Measurements from ENCODE around the gene CSNK2A3. TPM values are rescaled to one million over a fixed set of nuclear protein-coding genes. Genes with fewer than 3 reads are reported as not detected.
A peak's percentile ranks its signal among the peaks of the same experiment; 100 is the strongest.

Gene CSNK2A3
- total RNA-seq, 2 experiments from 2014 or later = 1.7 to 2.1 TPM

GRCh38 chr11:11351042-11351586, 1.9 kb downstream of the CSNK2A3 start:
- POLR2A ChIA-PET = interaction anchor here (0.6 kb wide), 1 partner anchor 34 kb away, joined by 3 read pairs; no protein-coding TSS in a partner anchor
- CTCF ChIA-PET = no interaction called here
- Mint-ChIP-seq H3K9me3 (ENCODE audit: low read depth) (no peaks in the 10 kb centered on the region), H3K27ac (no peak overlapping the region), H3K4me3 (no peak overlapping the region), H3K4me1 (no peaks in the 10 kb centered on the region), H3K27me3 (peaks cover 5% of the 10 kb centered on the region), H3K36me3 (ENCODE audit: low read depth) (no peaks in the 10 kb centered on the region)
- ATAC-seq (no peak), DNase-seq (no peak)
- intact Hi-C loops (cut with DNase I, micrococcal nuclease) = no loop called here

DNA sequence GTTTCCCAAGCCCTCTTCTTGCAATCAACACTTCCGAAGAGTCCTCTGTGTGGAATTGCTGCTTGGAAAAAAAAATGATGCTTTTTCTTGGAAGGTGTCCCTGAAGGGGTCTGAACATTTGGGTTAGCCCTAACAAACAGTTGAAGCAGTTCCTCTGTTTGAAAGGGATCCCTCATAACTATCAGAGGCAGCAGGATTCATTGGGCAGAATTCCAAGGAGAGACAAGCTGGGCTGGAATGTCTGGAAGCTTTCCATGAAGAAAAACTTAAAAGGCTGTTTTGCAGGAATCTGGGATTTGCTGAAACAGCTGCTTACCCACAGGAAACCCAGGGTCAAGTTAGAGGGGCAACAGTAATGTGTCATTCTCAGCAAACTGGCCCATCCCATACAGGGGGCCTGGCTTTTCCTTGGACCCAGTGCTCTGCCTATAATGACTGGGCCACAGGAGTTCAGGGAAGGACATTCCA, 3.1 kb downstream of the CSNK2A3 start:
- CTCF ChIA-PET = interaction anchor here (0.7 kb wide), 1 partner anchor 310 kb away, joined by 3 read pairs; no protein-coding TSS in a partner anchor
- no peak for ATAC-seq
- H3K4me1 Mint-ChIP-seq = no peaks in the 10 kb centered on the region

GRCh38 chr11:11349106-11349825, 3.8 kb downstream of the CSNK2A3 start:
- DNase-seq (no peak), ATAC-seq (no peak)
- CTCF ChIA-PET = interaction anchor here (0.7 kb wide), 1 partner anchor 310 kb away, joined by 3 read pairs; no protein-coding TSS in a partner anchor
- no peaks in the 10 kb centered on the region for H3K9me3 Mint-ChIP-seq (ENCODE audit: low read depth)
- H3K4me3 Mint-ChIP-seq = no peak overlapping the region
- no peak overlapping the region for H3K27ac Mint-ChIP-seq
- no peaks in the 10 kb centered on the region for H3K4me1 Mint-ChIP-seq
- H3K27me3 Mint-ChIP-seq = peaks cover 5% of the 10 kb centered on the region
- no peaks in the 10 kb centered on the region for H3K36me3 Mint-ChIP-seq (ENCODE audit: low read depth)
- POLR2A ChIA-PET = no interaction called here
- intact Hi-C loops (cut with DNase I, micrococcal nuclease) = no loop called here

More for the DNA sequence above, 3.1 kb downstream of the CSNK2A3 start:
- POLR2A ChIA-PET = no interaction called here
- intact Hi-C loops (cut with DNase I, micrococcal nuclease) = no loop called here
- H3K27ac Mint-ChIP-seq = no peak overlapping the region
- no peaks in the 10 kb centered on the region for H3K36me3 Mint-ChIP-seq (ENCODE audit: low read depth)
- no peaks in the 10 kb centered on the region for H3K9me3 Mint-ChIP-seq (ENCODE audit: low read depth)
- peaks cover 5% of the 10 kb centered on the region for H3K27me3 Mint-ChIP-seq
- DNase-seq = no peak
- no peak overlapping the region for H3K4me3 Mint-ChIP-seq

DNA sequence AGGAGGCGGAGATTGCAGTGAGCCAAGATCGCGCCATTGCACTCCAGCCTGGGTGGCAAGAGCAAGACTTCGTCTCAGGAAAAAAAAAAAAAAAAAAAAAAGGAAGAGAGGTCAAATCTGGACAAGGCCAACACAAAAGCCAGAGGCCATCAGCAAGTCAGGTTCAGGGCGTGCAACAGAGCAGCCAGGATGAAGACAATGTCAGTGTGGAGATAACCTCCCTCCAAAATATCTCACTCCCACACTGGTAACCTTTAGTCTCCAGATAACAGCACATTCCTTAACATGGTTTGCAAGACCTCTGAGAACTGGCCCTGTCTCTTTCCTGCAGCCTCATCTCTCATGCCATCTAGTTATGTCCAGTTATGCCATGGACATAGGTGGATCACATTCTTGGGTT, 4.7 kb downstream of the CSNK2A3 start:
- no peak overlapping the region for H3K4me3 Mint-ChIP-seq
- ATAC-seq (no peak), DNase-seq (no peak)
- CTCF ChIA-PET = no interaction called here
- no peak overlapping the region for H3K27ac Mint-ChIP-seq
- H3K27me3 Mint-ChIP-seq = peaks cover 6% of the 10 kb centered on the region
- H3K4me1 Mint-ChIP-seq = no peaks in the 10 kb centered on the region
- H3K9me3 Mint-ChIP-seq (ENCODE audit: low read depth) = no peaks in the 10 kb centered on the region
- POLR2A ChIA-PET = no interaction called here
- intact Hi-C loops (cut with DNase I, micrococcal nuclease) = no loop called here
- H3K36me3 Mint-ChIP-seq (ENCODE audit: low read depth) = no peaks in the 10 kb centered on the region

DNA sequence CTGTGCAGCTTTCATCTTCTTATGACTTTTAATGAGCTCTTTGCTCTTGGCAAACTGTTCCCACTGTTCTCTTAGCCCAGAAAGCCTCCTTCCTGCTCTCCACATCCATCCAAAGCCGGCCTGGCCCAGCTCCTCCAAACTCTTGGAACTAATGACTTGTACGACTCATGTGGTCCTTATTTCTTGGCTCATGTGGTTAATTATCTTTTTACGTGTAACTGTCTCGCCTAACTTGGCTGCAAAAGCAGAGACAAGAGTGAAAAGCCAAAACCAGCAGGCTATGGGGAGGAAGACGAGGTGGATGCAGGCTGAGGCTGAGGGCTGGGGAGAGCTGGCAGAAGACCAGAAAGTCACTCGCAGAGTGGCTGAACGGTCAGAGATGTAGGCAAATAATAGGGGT, 5.5 kb downstream of the CSNK2A3 start:
- Mint-ChIP-seq H3K9me3 (ENCODE audit: low read depth) (no peaks in the 10 kb centered on the region), H3K4me1 (no peaks in the 10 kb centered on the region), H3K27me3 (peaks cover 6% of the 10 kb centered on the region), H3K4me3 (no peak overlapping the region), H3K27ac (no peak overlapping the region), H3K36me3 (ENCODE audit: low read depth) (no peaks in the 10 kb centered on the region)
- intact Hi-C loops (cut with DNase I, micrococcal nuclease) = no loop called here
- DNase-seq (no peak), ATAC-seq (no peak)
- POLR2A ChIA-PET = no interaction called here
- CTCF ChIA-PET = interaction anchor here (0.6 kb wide), 1 partner anchor 19 kb away, joined by 4 read pairs; no protein-coding TSS in a partner anchor

DNA sequence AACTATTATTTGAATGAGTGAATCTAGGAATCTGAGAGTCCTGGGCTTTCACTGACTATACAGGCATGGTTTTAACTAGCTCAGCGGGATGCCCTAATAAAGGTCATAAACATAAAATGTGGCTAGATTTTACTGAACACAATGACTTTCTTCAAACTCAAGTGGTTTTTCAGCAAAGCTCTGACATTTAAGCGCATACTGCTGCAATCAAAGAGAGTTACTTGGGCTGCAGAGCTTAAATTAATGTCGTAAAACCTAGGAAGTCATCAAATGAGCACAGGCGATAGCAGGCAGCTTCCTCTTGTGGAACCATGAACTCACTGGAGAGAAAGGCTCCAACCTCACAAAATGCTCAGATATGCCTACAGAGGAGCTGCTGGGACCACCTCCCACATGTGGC, 6.7 kb downstream of the CSNK2A3 start:
- ATAC-seq (no peak), DNase-seq (no peak)
- POLR2A ChIA-PET = interaction anchor here (0.6 kb wide), 1 partner anchor 403 kb away, joined by 3 read pairs; no protein-coding TSS in a partner anchor
- no peak overlapping the region for H3K27ac Mint-ChIP-seq
- no peaks in the 10 kb centered on the region for H3K9me3 Mint-ChIP-seq (ENCODE audit: low read depth)
- CTCF ChIA-PET = interaction anchor here (0.5 kb wide), 1 partner anchor 276 kb away, joined by 3 read pairs; no protein-coding TSS in a partner anchor
- no peaks in the 10 kb centered on the region for H3K36me3 Mint-ChIP-seq (ENCODE audit: low read depth)
- H3K27me3 Mint-ChIP-seq = peaks cover 5% of the 10 kb centered on the region
- H3K4me1 Mint-ChIP-seq = no peaks in the 10 kb centered on the region
- no peak overlapping the region for H3K4me3 Mint-ChIP-seq
- intact Hi-C loops (cut with DNase I, micrococcal nuclease) = no loop called here

DNA sequence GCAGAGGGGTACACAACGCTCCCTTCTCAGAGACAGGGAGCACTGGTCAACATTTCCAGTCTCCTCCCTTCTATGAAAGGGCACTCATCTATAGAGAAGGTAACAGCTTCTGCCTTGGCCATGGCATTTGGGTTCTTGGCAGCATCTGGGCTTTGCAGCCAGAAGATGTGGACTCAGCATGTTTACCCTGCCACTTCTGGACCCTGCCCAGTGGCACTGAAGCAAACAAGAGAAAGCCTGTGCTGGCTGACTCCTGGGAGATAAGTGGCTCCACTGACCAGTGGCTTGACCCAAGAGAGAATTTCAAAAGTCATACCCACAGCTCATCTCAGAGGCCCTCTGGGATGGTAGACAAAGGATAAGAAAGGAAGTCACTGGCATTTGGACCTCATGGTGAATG, 8.0 kb downstream of the CSNK2A3 start:
- Mint-ChIP-seq H3K36me3 (ENCODE audit: low read depth) (no peaks in the 10 kb centered on the region), H3K27ac (no peak overlapping the region), H3K4me3 (no peak overlapping the region), H3K9me3 (ENCODE audit: low read depth) (no peaks in the 10 kb centered on the region), H3K4me1 (no peaks in the 10 kb centered on the region), H3K27me3 (peaks cover 5% of the 10 kb centered on the region)
- DNase-seq (no peak), ATAC-seq (no peak)
- ChIA-PET CTCF (interaction anchor here (0.5 kb wide), 1 partner anchor 69 kb away, joined by 3 read pairs; no protein-coding TSS in a partner anchor), POLR2A (no interaction called here)
- intact Hi-C loops (cut with DNase I, micrococcal nuclease) = no loop called here

DNA sequence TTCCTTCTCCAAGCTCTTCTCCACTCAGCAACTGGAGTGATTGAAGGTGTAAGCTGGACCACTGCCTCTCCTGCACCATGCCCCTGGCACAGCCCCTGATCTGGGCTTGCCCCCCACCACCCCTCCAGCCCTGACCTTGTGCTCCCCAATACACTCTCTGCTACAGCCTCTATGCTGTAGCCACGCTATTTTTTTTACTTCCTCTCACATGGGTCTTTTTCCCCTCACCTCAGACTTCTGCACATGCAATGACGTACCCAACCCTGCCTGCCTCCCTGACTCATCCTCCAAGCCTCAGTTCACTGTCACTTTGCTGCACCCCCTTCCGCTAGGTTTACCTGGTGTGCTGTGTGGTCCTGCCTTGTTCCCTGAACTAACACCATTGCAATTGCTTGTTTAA, 9.0 kb downstream of the CSNK2A3 start:
- Mint-ChIP-seq H3K36me3 (ENCODE audit: low read depth) (no peaks in the 10 kb centered on the region), H3K4me3 (no peak overlapping the region), H3K4me1 (no peaks in the 10 kb centered on the region), H3K9me3 (ENCODE audit: low read depth) (no peaks in the 10 kb centered on the region), H3K27me3 (peaks cover 5% of the 10 kb centered on the region), H3K27ac (no peak overlapping the region)
- CTCF ChIA-PET = interaction anchor here (0.7 kb wide), 1 partner anchor 320 kb away, joined by 3 read pairs; no protein-coding TSS in a partner anchor
- intact Hi-C loops (cut with DNase I, micrococcal nuclease) = no loop called here
- ATAC-seq (peak; percentile 57), DNase-seq (peak; percentile 33)
- POLR2A ChIA-PET = no interaction called here

- no peaks in the 10 kb centered on the region for H3K9me3 Mint-ChIP-seq (ENCODE audit: low read depth)
- ATAC-seq (no peak), DNase-seq (no peak)
- intact Hi-C loops (cut with DNase I, micrococcal nuclease) = no loop called here
- POLR2A ChIA-PET = no interaction called here
- H3K36me3 Mint-ChIP-seq (ENCODE audit: low read depth) = no peaks in the 10 kb centered on the region
- H3K27me3 Mint-ChIP-seq = peaks cover 10% of the 10 kb centered on the region
- CTCF ChIA-PET = interaction anchor here (0.6 kb wide), 1 partner anchor 9 kb away, joined by 3 read pairs; no protein-coding TSS in a partner anchor
- no peak overlapping the region for H3K4me3 Mint-ChIP-seq
- H3K27ac Mint-ChIP-seq = no peak overlapping the region
- H3K4me1 Mint-ChIP-seq = no peaks in the 10 kb centered on the region
Measured at GRCh38 chr11:11338304-11338703, 14.7 kb downstream of the CSNK2A3 start.

DNA sequence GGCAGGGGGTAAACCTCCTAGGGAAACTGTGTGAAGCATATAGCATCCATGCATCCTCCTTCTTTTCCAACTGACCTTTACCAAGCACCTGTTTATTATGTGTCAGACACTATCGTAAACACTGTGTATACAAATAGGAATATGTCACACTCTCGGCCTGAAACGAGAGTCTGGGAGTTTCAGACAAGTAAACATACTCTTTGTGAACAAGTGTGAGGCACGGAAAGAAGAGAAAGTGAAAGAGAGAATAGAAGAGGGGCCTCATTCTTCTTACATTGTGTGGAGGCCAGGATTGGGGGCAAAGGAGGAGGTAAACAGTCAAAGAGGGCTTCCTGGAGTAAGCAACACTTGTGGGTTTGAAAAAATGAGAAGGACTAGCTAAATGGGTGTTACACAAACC, 16.4 kb downstream of the CSNK2A3 start:
- H3K27ac Mint-ChIP-seq = no peak overlapping the region
- H3K9me3 Mint-ChIP-seq (ENCODE audit: low read depth) = no peaks in the 10 kb centered on the region
- ATAC-seq = no peak
- POLR2A ChIA-PET = no interaction called here
- H3K36me3 Mint-ChIP-seq (ENCODE audit: low read depth) = no peaks in the 10 kb centered on the region
- DNase-seq = no peak
- no peaks in the 10 kb centered on the region for H3K4me1 Mint-ChIP-seq
- H3K4me3 Mint-ChIP-seq = no peak overlapping the region
- intact Hi-C loops (cut with DNase I, micrococcal nuclease) = no loop called here
- CTCF ChIA-PET = interaction anchor here (0.6 kb wide), 1 partner anchor 119 kb away, joined by 3 read pairs; no protein-coding TSS in a partner anchor
- H3K27me3 Mint-ChIP-seq = peaks cover 10% of the 10 kb centered on the region

GRCh38 chr11:11335043-11335442, 18.0 kb downstream of the CSNK2A3 start:
- H3K4me3 Mint-ChIP-seq = no peak overlapping the region
- no peak overlapping the region for H3K27ac Mint-ChIP-seq
- no peaks in the 10 kb centered on the region for H3K9me3 Mint-ChIP-seq (ENCODE audit: low read depth)
- CTCF ChIA-PET = no interaction called here
- DNase-seq (no peak), ATAC-seq (no peak)
- intact Hi-C loops (cut with DNase I, micrococcal nuclease) = no loop called here
- H3K27me3 Mint-ChIP-seq = peaks cover 10% of the 10 kb centered on the region
- POLR2A ChIA-PET = no interaction called here
- no peaks in the 10 kb centered on the region for H3K4me1 Mint-ChIP-seq
- H3K36me3 Mint-ChIP-seq (ENCODE audit: low read depth) = no peaks in the 10 kb centered on the region

DNA sequence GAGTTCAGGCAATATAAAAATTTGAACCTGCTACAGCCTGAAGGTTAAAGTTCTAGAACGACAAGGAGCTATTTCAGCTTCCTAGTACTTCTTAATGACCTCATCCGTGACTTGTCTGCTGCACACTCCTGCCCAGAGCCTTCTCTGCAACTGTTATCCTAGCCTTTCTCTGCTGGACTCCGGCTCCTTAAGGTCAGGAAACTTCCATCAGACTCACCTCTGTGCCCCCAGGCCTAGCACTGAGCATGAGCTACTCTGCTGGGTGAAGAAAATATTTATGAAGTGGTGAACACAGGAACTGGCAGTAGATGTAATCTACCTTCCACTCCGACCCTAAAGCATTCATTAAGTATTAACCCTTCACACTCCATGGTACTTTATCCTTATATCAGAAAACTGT, 18.4 kb downstream of the CSNK2A3 start:
- ATAC-seq (no peak), DNase-seq (no peak)
- ChIA-PET CTCF (no interaction called here), POLR2A (no interaction called here)
- Mint-ChIP-seq H3K27ac (no peak overlapping the region), H3K36me3 (ENCODE audit: low read depth) (no peaks in the 10 kb centered on the region), H3K9me3 (ENCODE audit: low read depth) (no peaks in the 10 kb centered on the region), H3K4me3 (no peak overlapping the region), H3K4me1 (no peaks in the 10 kb centered on the region), H3K27me3 (peaks cover 10% of the 10 kb centered on the region)
- intact Hi-C loops (cut with DNase I, micrococcal nuclease) = no loop called here
